A673 (cell line): ENCODE measurements around the gene HMG20A.

Experiments used
- EZH2 ChIP-seq: fragments of 200-600 bp; sonication (generic); IDR thresholded peaks from 2 replicates; pipeline ENCODE4 v1.6.1; 2017; ENCODE audit warnings: borderline replicate concordance, low read depth, mild to moderate bottlenecking, mixed read lengths, antibody characterized with exemption, low read length; ENCODE audit not compliant: poor library complexity, severe bottlenecking
- TF ChIP-seq, protein P1 (sequence below): fragments of 300-800, 200-600 bp; sonication (generic); conservative IDR thresholded peaks from 2 replicates; pipeline ENCODE4 v1.5.1; 2017; ENCODE audit warnings: low read depth, mild to moderate bottlenecking, antibody characterized with exemption, low read length, moderate library complexity, mixed read lengths

DNA sequence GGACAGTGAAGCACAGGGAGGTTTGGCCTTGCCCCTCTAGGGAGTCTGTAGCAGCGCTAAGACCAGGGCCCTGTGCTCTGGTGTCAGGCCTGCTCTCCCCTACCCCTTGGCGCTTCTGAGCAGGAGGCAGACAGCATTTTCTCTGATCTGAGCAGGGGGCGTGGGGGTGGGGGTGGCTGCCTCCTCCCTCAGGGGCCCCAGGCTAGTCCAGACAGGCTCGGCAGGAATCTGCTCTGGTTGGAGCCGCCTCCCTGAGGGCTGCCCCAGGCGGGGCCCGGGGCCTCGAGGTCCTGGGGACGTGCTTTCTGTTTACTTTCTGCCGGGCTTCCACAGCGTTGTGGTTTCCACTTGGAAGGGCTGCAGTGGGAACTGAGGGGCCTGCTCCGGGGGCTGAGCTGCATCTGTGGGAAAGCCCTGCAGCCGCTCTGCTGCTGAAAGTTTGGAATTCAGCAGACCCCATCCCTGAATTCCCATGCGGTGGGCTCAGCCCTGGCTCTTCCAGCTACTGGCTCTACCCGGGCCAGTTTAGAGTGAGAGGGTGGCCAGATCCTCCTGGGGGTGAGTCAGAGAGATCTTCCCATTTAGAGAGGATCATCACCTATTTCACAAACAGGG is 106.6 kb downstream of the HMG20A start:
- no peak for TF ChIP-seq EZH2
- TF ChIP-seq, protein P1, sequence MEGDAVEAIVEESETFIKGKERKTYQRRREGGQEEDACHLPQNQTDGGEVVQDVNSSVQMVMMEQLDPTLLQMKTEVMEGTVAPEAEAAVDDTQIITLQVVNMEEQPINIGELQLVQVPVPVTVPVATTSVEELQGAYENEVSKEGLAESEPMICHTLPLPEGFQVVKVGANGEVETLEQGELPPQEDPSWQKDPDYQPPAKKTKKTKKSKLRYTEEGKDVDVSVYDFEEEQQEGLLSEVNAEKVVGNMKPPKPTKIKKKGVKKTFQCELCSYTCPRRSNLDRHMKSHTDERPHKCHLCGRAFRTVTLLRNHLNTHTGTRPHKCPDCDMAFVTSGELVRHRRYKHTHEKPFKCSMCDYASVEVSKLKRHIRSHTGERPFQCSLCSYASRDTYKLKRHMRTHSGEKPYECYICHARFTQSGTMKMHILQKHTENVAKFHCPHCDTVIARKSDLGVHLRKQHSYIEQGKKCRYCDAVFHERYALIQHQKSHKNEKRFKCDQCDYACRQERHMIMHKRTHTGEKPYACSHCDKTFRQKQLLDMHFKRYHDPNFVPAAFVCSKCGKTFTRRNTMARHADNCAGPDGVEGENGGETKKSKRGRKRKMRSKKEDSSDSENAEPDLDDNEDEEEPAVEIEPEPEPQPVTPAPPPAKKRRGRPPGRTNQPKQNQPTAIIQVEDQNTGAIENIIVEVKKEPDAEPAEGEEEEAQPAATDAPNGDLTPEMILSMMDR = no peak
